SHP77 treated with DMSO at 0.1 percent for 48 hours (cell line): Measurements from ENCODE around the gene PADI4.

Source experiments
- DNase-seq: peaks from one replicate; lab custom pipeline; 2025; lab: John Stamatoyannopoulos, UW

PADI4 gene

DNA sequence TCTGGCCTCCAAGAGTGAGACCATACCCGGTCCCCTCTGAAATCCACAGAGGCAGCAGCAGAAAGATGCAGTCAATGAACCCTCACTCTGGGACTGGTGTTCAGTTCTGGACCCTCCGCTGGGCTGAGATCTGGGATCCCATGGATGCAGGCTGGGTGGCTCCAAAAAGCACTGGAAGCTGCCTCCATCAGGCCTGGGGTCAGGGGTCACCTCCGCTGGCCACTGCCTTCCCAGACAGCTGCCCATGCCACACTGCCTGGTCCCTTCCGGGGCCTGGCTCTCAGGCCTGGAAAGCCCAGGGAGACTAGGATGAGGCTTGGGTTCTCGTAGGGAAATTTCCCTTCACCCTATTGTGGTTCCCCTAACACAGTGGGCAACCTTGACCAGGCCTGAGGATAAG, 21.4 kb upstream of the PADI4 start:
- DNase-seq: no peak

GRCh38 chr1:17287130-17287776, 20.7 kb upstream of the PADI4 start:
- no peak for DNase-seq

DNA sequence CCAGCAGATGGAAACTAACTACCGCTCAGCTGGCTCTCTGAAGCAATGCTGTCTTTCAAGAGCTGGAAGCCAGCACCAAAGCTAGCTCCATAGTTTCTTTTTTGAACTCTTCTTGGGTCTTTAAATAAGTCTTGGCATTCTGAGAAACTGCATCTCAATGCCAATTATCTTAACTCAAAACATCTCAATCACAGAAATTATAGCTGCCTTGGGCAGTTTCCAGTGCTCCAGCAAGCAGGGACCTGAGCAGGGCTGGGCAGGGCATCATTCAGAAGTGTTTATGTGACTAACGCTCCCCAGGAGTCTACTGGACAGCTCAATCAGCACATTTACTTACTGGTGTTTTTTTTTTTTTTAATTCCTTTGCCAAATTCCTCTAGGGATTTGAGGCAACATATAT, 18.3 kb upstream of the PADI4 start:
- no peak for DNase-seq

DNA sequence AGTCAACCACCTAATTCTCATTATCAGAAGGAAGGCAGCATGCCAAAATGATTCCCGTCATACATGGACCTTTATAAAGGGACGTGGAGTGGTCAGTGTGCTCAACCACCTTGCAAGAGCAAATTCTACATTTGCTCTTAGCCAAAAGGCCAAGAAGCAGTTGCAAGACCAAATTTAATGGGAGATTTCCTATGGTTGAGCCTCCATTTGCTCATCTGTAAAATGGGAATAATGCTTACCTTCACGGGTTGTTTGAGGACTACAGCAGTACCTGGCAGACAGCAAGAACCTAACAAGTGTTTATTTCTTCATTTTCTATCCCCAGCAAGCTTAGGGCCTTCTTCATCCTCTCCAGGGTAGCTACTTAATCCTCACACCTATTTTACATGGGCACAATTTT, 17.4 kb upstream of the PADI4 start:
- DNase-seq: no peak

- no peak for DNase-seq
These were observed 15.5 kb upstream of the PADI4 start for GRCh38 chr1:17292299-17293160.

DNA sequence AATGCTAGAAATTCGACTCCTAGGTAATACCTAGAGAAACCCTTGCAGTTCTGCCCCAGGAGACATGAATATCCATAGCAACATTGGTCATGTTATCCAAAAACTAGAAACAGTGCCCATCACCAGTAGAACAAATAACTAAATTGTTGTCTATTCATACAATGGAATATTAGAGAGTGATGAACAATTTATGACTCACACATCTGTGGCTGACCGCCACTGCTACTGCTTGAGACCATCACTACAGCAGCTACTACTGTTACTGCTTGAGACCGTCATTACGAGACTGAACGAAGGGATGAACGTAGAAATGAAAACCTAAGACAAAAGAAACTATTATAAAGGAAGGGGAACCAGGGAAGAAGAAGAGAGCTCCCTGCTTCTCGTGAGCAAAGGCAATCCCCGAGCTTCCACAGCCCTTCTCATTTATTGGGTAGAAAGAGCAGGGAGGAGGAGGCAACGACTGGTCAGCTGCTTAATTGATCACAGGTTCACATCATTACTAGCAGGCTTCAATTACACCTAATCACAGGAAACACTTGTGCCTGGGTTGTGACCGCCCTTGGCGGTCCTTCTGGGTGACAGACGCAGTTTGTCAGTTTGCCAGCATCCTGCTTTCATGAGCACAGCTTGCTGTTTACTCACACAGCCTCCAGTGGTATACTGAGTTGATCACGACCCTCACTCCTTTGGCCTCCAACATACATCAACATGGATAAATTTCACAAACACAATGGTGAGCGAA, 14.1 kb upstream of the PADI4 start:
- no peak for DNase-seq

DNA sequence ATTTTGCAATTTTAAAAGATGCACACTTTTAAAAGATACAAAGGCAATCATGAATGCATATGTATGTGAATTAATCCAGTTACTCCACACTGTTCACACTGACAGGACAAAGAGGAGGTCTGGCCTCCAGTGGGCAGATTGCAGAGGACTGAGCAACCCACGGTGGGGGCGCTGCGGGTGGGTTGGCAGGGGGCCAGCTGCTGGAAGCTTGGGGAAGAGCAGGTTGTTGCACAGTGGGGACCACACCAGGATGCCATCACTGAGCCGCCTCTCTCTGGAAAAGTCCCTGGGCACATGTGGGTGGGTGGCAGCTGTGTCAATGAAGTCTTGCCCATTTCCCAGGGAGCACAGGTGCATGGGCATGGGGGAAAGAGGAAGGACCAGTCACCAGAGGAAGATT, 12.7 kb upstream of the PADI4 start:
- no peak for DNase-seq

DNA sequence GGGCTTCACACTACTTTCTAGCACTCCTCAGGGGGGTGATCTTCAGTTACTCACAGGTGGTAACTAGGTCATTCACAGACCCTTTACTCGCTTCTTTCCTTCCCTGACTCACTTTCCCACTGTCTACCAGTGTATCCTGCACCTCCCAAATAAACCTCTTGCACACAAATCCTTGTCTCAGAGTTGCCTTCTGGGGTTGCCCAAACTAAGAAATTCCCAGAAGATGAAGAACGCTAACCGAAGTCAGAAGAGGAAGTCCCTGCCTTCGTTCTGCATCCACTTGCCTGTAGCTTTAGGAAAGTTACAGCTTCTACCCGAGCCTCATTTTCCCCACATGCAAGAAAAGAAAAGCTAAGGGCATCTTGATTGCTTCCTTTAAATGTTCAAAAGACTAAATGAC, 11.9 kb upstream of the PADI4 start:
- DNase-seq: no peak

- no peak for DNase-seq
These were observed 10.0 kb upstream of the PADI4 start for GRCh38 chr1:17297991-17298390.

DNA sequence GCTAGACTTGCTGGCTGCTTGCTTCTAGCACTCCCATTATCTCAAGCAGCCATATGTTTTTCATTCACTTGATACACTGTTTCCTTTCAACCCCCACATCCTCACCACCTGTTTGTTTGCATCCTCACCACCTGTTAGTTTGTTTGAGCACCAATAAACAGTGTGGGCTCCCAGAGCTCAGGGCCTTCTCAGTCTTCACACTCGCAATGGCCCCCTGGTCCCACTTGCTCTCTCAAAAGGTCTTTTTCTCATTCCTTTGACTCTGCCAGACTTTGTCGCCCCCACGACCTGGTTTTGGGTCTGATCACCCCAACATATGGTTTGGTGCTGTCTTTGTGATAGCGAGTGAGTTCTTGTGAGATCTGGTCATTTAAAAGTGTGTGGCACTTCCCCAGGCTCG, 6.2 kb upstream of the PADI4 start:
- DNase-seq: no peak

DNA sequence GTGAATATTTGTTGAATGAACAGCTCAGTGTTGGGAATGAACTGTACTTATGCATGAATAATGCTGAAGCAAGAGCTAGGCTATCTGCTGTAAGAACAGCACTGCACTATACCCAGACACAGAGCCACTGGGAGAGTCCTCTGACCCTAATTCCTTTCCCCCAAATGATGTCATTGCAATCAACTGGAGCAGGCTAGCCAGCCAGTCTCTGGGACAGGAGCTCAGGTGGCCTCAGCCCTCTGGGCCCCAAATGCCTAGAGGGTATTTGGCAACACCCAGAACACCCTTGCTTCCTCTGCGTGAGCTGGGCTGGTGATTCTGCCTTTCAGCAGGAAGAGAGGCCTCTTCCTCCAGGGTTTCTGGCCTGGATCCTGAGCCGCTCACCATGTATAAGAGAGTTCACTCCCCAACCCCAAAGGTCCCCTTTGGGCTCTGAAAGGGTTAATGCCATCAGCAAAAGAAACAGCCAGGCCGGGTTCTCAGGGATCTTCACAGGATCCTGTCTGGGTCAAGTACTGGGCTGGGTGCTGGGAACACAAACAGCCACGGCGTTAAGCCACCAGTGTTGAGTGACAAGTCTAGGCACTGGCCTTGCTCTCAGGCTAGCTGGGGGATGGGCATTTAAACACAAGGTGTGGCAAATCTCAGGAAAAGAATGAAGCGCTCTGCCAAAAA, 3.7 kb upstream of the PADI4 start:
- no peak for DNase-seq

DNA sequence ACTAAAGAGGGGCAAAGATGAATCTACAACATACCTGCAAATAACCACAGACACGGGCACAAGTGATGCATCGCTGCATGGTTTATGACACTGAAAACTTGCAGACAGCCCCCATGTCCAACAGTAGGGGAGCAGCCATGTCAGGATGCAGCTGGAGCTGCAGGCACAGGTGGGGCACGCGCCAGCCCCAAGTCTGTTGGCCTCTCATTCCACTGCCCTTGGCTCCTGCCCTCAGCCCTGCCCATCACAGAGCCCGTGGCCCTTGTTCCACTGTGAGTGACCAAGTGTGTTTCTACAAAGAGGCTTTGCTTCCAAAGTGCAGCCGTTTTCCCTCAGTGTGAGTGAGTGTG, 3.2 kb upstream of the PADI4 start:
- DNase-seq: no peak

GRCh38 chr1:17305576-17306095, 2.4 kb upstream of the PADI4 start:
- no peak for DNase-seq

DNA sequence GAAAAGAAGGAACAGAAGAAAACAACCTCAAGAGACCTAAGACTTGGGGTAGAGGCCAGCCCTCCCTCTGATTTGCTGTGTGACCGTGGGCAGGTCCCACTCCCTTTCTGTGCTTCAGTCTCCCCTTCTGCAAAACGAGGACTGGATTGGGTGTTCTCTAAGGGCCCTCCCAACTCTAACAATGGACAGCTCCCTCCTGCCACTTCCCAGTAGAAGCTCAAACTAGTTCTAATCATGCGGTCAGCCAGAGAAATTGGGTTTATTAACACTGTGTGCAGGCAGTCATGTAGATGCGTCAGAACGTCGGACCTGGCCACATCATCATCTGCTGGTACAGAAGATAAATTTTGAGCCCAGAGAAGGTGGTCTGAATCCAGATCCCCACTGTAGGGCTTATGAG, 1.6 kb upstream of the PADI4 start:
- DNase-seq: no peak

GRCh38 chr1:17306921-17307320, 1.1 kb upstream of the PADI4 start:
- DNase-seq: no peak

- no peak for DNase-seq
These were observed 668 bp upstream of the PADI4 start for GRCh38 chr1:17307329-17307728.

DNA sequence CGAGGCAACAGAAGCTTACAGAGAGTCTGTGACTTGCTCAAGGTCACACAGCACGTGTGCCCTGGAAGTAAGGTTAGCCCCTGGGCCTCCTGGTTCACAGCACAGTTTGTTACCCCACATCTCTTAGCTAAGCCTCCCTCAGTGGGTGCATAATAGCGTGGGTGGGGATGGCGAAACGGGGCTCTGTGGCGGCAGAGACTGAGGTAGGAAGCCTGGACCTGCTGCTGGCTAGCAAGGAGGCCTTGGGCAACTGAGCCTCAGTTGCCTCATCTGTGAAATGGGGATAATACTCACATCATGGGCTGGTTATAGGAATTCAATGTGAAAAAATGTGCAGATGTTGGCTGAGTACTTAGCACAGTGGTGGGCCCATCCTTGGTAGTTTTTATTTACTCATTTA, 596 bp downstream of the PADI4 start:
- DNase-seq: no peak

- DNase-seq: no peak
These were observed 1.6 kb downstream of the PADI4 start for GRCh38 chr1:17309426-17310067.

DNA sequence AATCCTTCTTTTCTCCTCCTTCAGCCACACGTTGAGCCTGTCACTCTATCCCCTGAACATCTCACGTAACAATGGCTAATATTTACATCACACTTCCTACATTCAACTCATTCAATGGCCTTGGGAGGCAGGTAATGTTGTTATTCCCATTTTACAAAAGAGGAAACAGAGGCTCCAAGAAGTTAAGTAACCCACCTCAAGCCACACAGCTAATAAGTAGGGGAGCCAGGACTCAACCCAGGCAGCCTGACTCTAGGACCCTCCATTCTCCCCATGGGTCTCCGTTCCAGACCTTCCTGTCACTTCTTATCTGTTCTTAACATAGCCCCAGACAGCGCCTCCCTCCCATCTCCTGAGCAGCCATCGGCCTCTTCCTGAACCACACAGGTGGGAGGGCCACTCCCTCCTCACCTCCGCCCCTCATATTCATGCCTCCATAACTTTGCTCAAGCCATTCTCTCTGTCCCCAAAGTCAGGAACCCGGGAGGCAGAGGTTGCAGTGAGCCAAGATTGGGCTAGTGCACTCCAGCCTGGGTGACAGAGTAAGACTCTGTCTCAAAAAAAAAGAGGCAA, 2.2 kb downstream of the PADI4 start:
- DNase-seq: no peak

- DNase-seq: no peak
These were observed 5.7 kb downstream of the PADI4 start for GRCh38 chr1:17313530-17314309.
